Mesenchymal stem cell (in vitro differentiated cells and primary cell): ENCODE results near the gene GHR.

Experiments used
- DNase-seq: peaks from one replicate; pipeline ENCODE4 v3.0.0-alpha.2; 2013
- H2AFZ ChIP-seq: one replicate; pipeline ENCODE4 v1.6.1; 2013; ENCODE audit warnings: low read depth, mild to moderate bottlenecking, control low read depth, inconsistent platforms, low read length, moderate library complexity
- H2AK5ac ChIP-seq: 2 replicates; pipeline ENCODE4 v1.6.1; 2013; ENCODE audit warnings: low read length, moderate library complexity, mild to moderate bottlenecking, inconsistent platforms; ENCODE audit not compliant: severe bottlenecking
- H2BK120ac ChIP-seq: one replicate; pipeline ENCODE4 v1.6.1; 2013; ENCODE audit warnings: low read depth, mild to moderate bottlenecking, inconsistent platforms, low read length, moderate library complexity
- H2BK12ac ChIP-seq, 2 experiments: one replicate each; pipeline ENCODE4 v1.6.1; 2013; ENCODE audit warnings: inconsistent platforms in 2 of 2, low read length in 2 of 2, mild to moderate bottlenecking in 2 of 2, moderate library complexity in 2 of 2, control low read depth in 1 of 2
- H2BK15ac ChIP-seq: one replicate; pipeline ENCODE4 v1.6.1; 2013; ENCODE audit warnings: mild to moderate bottlenecking, low read depth, inconsistent platforms; ENCODE audit not compliant: poor library complexity, severe bottlenecking
- H2BK5ac ChIP-seq: 2 replicates; pipeline ENCODE4 v1.6.1; 2013; ENCODE audit warnings: low read depth, mild to moderate bottlenecking, low read length, control low read depth, inconsistent platforms; ENCODE audit not compliant: poor library complexity, severe bottlenecking
- H3K14ac ChIP-seq, 2 experiments: one replicate each; pipeline ENCODE4 v1.6.1; 2013; ENCODE audit warnings: inconsistent platforms in 2 of 2, low read length in 2 of 2, control low read depth in 1 of 2, mild to moderate bottlenecking in 1 of 2, moderate library complexity in 1 of 2
- H3K18ac ChIP-seq, 2 experiments: one replicate each; pipeline ENCODE4 v1.6.1; 2013; ENCODE audit warnings: inconsistent platforms in 2 of 2, low read length in 2 of 2, control low read depth in 1 of 2, low read depth in 1 of 2, mild to moderate bottlenecking in 1 of 2
- H3K23ac ChIP-seq, 2 experiments: one replicate each; pipeline ENCODE4 v1.6.1; 2013; ENCODE audit warnings: inconsistent platforms in 2 of 2, low read length in 2 of 2, mild to moderate bottlenecking in 2 of 2, moderate library complexity in 2 of 2, control low read depth in 1 of 2
- H3K27ac ChIP-seq: 2 replicates; pipeline ENCODE4 v1.5.1; 2013; ENCODE audit warnings: mild to moderate bottlenecking, moderate library complexity, low read length, control low read depth, inconsistent platforms; ENCODE audit not compliant: poor library complexity, severe bottlenecking
- H3K27me3 ChIP-seq, 2 experiments: 2 replicates each; pipeline versions ENCODE4 v1.6.1 to v1.7.0; 2013; ENCODE audit warnings: low read length in 2 of 2, mild to moderate bottlenecking in 2 of 2, moderate library complexity in 2 of 2, control low read depth in 1 of 2, inconsistent platforms in 1 of 2; ENCODE audit not compliant: control insufficient read depth in 1 of 2, insufficient read depth in 1 of 2
- H3K36me3 ChIP-seq, 2 experiments: 2 replicates each; pipeline versions ENCODE4 v1.6.1 to v1.7.0; 2013; ENCODE audit warnings: low read length in 2 of 2, control low read depth in 1 of 2, inconsistent platforms in 1 of 2, low read depth in 1 of 2, mild to moderate bottlenecking in 1 of 2; ENCODE audit not compliant: insufficient read depth in 2 of 2, control insufficient read depth in 1 of 2
- H3K4ac ChIP-seq, 2 experiments: one replicate each; pipeline ENCODE4 v1.6.1; 2013; ENCODE audit warnings: inconsistent platforms in 2 of 2, low read length in 2 of 2, mild to moderate bottlenecking in 2 of 2, moderate library complexity in 2 of 2, control low read depth in 1 of 2, low read depth in 1 of 2
- H3K4me1 ChIP-seq: 2 replicates; pipeline ENCODE4 v1.6.1; 2013; ENCODE audit warnings: low read depth, low read length, control low read depth; ENCODE audit not compliant: control insufficient read depth, insufficient read depth
- H3K4me2 ChIP-seq: 2 replicates; pipeline ENCODE4 v1.6.1; 2013; ENCODE audit warnings: low read length, mild to moderate bottlenecking, inconsistent platforms; ENCODE audit not compliant: poor library complexity, severe bottlenecking
- H3K4me3 ChIP-seq, 2 experiments: 2 replicates each; pipeline versions ENCODE4 v1.5.1 to v1.7.0; 2013; ENCODE audit warnings: low read length in 2 of 2, mild to moderate bottlenecking in 2 of 2, control low read depth in 1 of 2, low read depth in 1 of 2; ENCODE audit not compliant: insufficient read depth in 1 of 2
- H3K79me1 ChIP-seq: replicated peaks from 2 replicates; pipeline ENCODE4 v1.6.1; 2013; ENCODE audit warnings: mild to moderate bottlenecking, control low read depth, low read length, inconsistent platforms; ENCODE audit not compliant: poor library complexity, severe bottlenecking
- H3K9ac ChIP-seq: 2 replicates; pipeline ENCODE4 v1.7.0; 2013; ENCODE audit warnings: mild to moderate bottlenecking, low read length, moderate library complexity
- H3K9me3 ChIP-seq: 2 replicates; pipeline ENCODE4 v1.7.0; 2013; ENCODE audit warnings: mild to moderate bottlenecking, low read length; ENCODE audit not compliant: control insufficient read depth
- H4K8ac ChIP-seq: one replicate; pipeline ENCODE4 v1.6.1; 2013; ENCODE audit warnings: inconsistent platforms, mild to moderate bottlenecking, low read length, moderate library complexity
- H4K91ac ChIP-seq: one replicate; pipeline ENCODE4 v1.6.1; 2013; ENCODE audit warnings: mild to moderate bottlenecking, low read length, inconsistent platforms
- WGBS: methylation state at CpG from one replicate; pipeline ENCODE4 v1.1.7; 2013; ENCODE audit warnings: mixed read lengths; 5-methylcytosine and 5-hydroxymethylcytosine counted together

The GHR gene

DNA sequence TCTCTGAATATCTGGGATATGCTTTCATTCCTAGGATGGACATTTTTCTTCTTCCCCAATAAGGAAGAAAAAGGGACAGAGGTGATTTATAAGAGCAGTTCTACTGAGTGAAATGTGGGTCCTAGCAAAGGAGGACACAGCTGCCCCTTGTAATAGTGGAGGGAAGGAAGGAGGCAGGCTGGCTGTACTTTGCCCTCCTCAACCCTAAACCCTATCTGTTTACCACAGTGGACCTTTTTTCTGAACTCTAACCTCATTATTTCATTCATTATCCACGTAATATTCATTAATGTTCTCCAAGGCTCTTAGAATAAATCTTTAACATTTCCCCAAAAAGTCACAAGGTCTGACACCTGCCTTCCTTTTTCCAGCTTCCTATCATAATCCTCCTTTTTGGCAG, 37.8 kb downstream of the GHR start:
- Histone ChIP-seq H2AK5ac (no peak overlapping the region), H2BK15ac (no peak overlapping the region), H4K91ac (no peak overlapping the region), H2BK12ac (no peak overlapping the region), H3K14ac (no peak overlapping the region), H3K4me2 (no peak overlapping the region), H3K4me1 (no peaks in the 10 kb centered on the region), H3K27ac (no peak overlapping the region), H3K4me3 (no peak overlapping the region), H3K23ac (no peak overlapping the region), H2AFZ (no peak overlapping the region), H3K27me3 (no peaks in the 10 kb centered on the region), H3K9me3 (no peaks in the 10 kb centered on the region), H2BK5ac (no peak overlapping the region), H3K18ac (no peak overlapping the region), H3K79me1 (no peaks in the 10 kb centered on the region), H3K4ac (no peak overlapping the region), H3K9ac (no peak overlapping the region), H2BK120ac (no peak overlapping the region), H3K36me3 (no peaks in the 10 kb centered on the region), H4K8ac (no peak overlapping the region)
- DNase-seq = no peak
- 57% methylated on average over 1 of the region's 1 CpG for WGBS

GRCh38 chr5:42461507-42461906, 38.3 kb downstream of the GHR start:
- H4K8ac ChIP-seq = no peak overlapping the region
- no peak overlapping the region for H3K27ac ChIP-seq
- no peak overlapping the region for H3K23ac ChIP-seq
- no peak overlapping the region for H3K18ac ChIP-seq
- H2BK5ac ChIP-seq = no peak overlapping the region
- no peak overlapping the region for H2BK15ac ChIP-seq
- H3K36me3 ChIP-seq = no peaks in the 10 kb centered on the region
- no peaks in the 10 kb centered on the region for H3K27me3 ChIP-seq
- H3K9me3 ChIP-seq = no peaks in the 10 kb centered on the region
- H2BK12ac ChIP-seq = no peak overlapping the region
- WGBS = 75% methylated on average over 1 of the region's 1 CpG
- H2BK120ac ChIP-seq = no peak overlapping the region
- no peak overlapping the region for H2AK5ac ChIP-seq
- H4K91ac ChIP-seq = no peak overlapping the region
- H3K9ac ChIP-seq = no peak overlapping the region
- H3K4me3 ChIP-seq = no peak overlapping the region
- no peak overlapping the region for H3K4ac ChIP-seq
- peak; percentile 6 for DNase-seq
- no peaks in the 10 kb centered on the region for H3K4me1 ChIP-seq
- H3K14ac ChIP-seq = no peak overlapping the region
- no peaks in the 10 kb centered on the region for H3K79me1 ChIP-seq
- no peak overlapping the region for H2AFZ ChIP-seq
- H3K4me2 ChIP-seq = no peak overlapping the region

- H3K23ac ChIP-seq = no peak overlapping the region
- no peaks in the 10 kb centered on the region for H3K36me3 ChIP-seq
- H3K18ac ChIP-seq = no peak overlapping the region
- no peak overlapping the region for H2BK15ac ChIP-seq
- no peaks in the 10 kb centered on the region for H3K9me3 ChIP-seq
- H2AFZ ChIP-seq = no peak overlapping the region
- H3K4ac ChIP-seq = no peak overlapping the region
- no peak overlapping the region for H3K14ac ChIP-seq
- no peak overlapping the region for H2BK5ac ChIP-seq
- H3K9ac ChIP-seq = no peak overlapping the region
- no peak overlapping the region for H2BK120ac ChIP-seq
- H4K91ac ChIP-seq = no peak overlapping the region
- no peak overlapping the region for H3K4me2 ChIP-seq
- H4K8ac ChIP-seq = no peak overlapping the region
- no peaks in the 10 kb centered on the region for H3K79me1 ChIP-seq
- no peak overlapping the region for H2BK12ac ChIP-seq
- 93% methylated on average over 2 of the region's 2 CpGs for whole genome bisulfite sequencing
- no peaks in the 10 kb centered on the region for H3K4me1 ChIP-seq
- no peak for DNase-seq
- no peaks in the 10 kb centered on the region for H3K27me3 ChIP-seq
- H2AK5ac ChIP-seq = no peak overlapping the region
- no peak overlapping the region for H3K4me3 ChIP-seq
- no peak overlapping the region for H3K27ac ChIP-seq
These were observed 38.8 kb downstream of the GHR start for GRCh38 chr5:42462083-42462482.

DNA sequence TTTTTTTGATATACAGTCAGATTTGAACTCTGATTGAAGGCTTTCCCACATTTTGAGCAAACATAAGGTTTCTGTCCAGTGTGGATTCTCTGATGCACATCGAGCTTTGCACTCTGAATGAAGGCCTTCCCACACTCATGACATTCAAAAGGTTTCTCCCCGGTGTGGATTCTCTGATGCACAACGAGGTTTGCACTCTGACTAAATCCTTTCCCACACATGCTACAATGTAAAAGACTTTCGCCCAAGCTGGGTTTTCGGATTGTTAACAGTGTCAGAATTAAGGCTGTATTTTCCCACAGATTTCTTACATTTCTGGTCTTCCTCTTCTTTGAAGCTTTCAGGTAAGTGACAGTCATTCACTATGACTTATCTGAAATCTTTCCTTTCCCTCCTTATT, 44.3 kb downstream of the GHR start:
- Histone ChIP-seq H3K14ac (no peak overlapping the region), H3K79me1 (no peaks in the 10 kb centered on the region), H3K36me3 (no peaks in the 10 kb centered on the region), H3K18ac (no peak overlapping the region), H3K9me3 (no peaks in the 10 kb centered on the region), H4K8ac (no peak overlapping the region), H4K91ac (no peak overlapping the region), H3K23ac (no peak overlapping the region), H2AFZ (no peak overlapping the region), H3K4me1 (no peaks in the 10 kb centered on the region), H3K27ac (no peak overlapping the region), H3K4me2 (no peak overlapping the region), H3K4me3 (no peak overlapping the region), H3K27me3 (no peaks in the 10 kb centered on the region), H3K9ac (no peak overlapping the region), H2AK5ac (no peak overlapping the region), H2BK5ac (no peak overlapping the region), H3K4ac (no peak overlapping the region), H2BK12ac (no peak overlapping the region), H2BK120ac (no peak overlapping the region), H2BK15ac (no peak overlapping the region)
- 91% methylated on average over 5 of the region's 5 CpGs for WGBS
- no peak for DNase-seq
